NK-92 (cell line): ENCODE data around the gene MACROH2A1.

ENCODE experiments used
- DNase-seq: peaks from one replicate; lab custom pipeline; 2025; ENCODE audit not compliant: unreplicated experiment; lab: John Stamatoyannopoulos, UW

Gene MACROH2A1

GRCh38 chr5:135436951-135437418, 38.0 kb upstream of the MACROH2A1 start:
- no peak for DNase-seq

- no peak for DNase-seq
Measured at GRCh38 chr5:135435467-135436330, 36.7 kb upstream of the MACROH2A1 start.

- no peak for DNase-seq
Measured at GRCh38 chr5:135434591-135435466, 35.8 kb upstream of the MACROH2A1 start.

- no peak for DNase-seq
Measured at GRCh38 chr5:135433681-135434426, 34.8 kb upstream of the MACROH2A1 start.

- DNase-seq: no peak
Measured at GRCh38 chr5:135432113-135432512, 33.1 kb upstream of the MACROH2A1 start.

- DNase-seq: no peak
Measured at GRCh38 chr5:135430135-135430437, 31.1 kb upstream of the MACROH2A1 start.

GRCh38 chr5:135429301-135430134, 30.5 kb upstream of the MACROH2A1 start:
- DNase-seq: no peak

GRCh38 chr5:135428586-135428985, 29.6 kb upstream of the MACROH2A1 start:
- DNase-seq: no peak

- no peak for DNase-seq
Measured at GRCh38 chr5:135426102-135427082, 27.4 kb upstream of the MACROH2A1 start.

- DNase-seq: no peak
Measured at GRCh38 chr5:135425641-135426040, 26.6 kb upstream of the MACROH2A1 start.

- no peak for DNase-seq
Measured at GRCh38 chr5:135423846-135424168, 24.8 kb upstream of the MACROH2A1 start.

GRCh38 chr5:135423146-135423845, 24.3 kb upstream of the MACROH2A1 start:
- no peak for DNase-seq

GRCh38 chr5:135422419-135422818, 23.4 kb upstream of the MACROH2A1 start:
- no peak for DNase-seq

- no peak for DNase-seq
Measured at GRCh38 chr5:135417083-135417482, 18.1 kb upstream of the MACROH2A1 start.

- no peak for DNase-seq
Measured at GRCh38 chr5:135405082-135405481, 6.1 kb upstream of the MACROH2A1 start.

- no peak for DNase-seq
Measured at GRCh38 chr5:135402031-135402430, 3.0 kb upstream of the MACROH2A1 start.

- no peak for DNase-seq
Measured at GRCh38 chr5:135400866-135401265, 1.8 kb upstream of the MACROH2A1 start.

GRCh38 chr5:135399794-135400542, 937 bp upstream of the MACROH2A1 start:
- DNase-seq: no peak
